ENCODE measurements around the gene GALNTL6. TPM values are rescaled to one million over a fixed set of nuclear protein-coding genes. Genes with fewer than 3 reads are reported as not detected.

The GALNTL6 gene
- total RNA-seq, 1 experiment from 2014 or later: not detected

GRCh38 chr4:172035562-172035961 lies 222.4 kb downstream of the GALNTL6 start:
- Histone ChIP-seq H3K36me3 (ENCODE audit: control insufficient read depth in 1 of 2, insufficient read depth in 2 of 2, low read length in 2 of 2) (no peaks in the 10 kb centered on the region), H3K9me2 (ENCODE audit: insufficient read depth) (no peaks in the 10 kb centered on the region), H3K27ac (ENCODE audit: low read depth, low read length) (no peak overlapping the region), H4K20me1 (ENCODE audit: insufficient read depth) (no peaks in the 10 kb centered on the region), H3K9ac (ENCODE audit: low read length) (no peak overlapping the region), H3K9me3 (ENCODE audit: control insufficient read depth in 1 of 2, insufficient read depth in 1 of 2, low read depth in 1 of 2, low read length in 2 of 2) (no peaks in the 10 kb centered on the region), H2AFZ (ENCODE audit: low read depth, low read length, poor library complexity, severe bottlenecking) (no peak overlapping the region), H3K4me1 (ENCODE audit: control insufficient read depth in 1 of 2, insufficient read depth in 2 of 2, low read length in 2 of 2) (no peaks in the 10 kb centered on the region), H3K79me2 (ENCODE audit: insufficient read depth, low read length) (no peaks in the 10 kb centered on the region), H3K4me3 (replicated peaks in 1 of 2; ENCODE audit: low read depth in 1 of 2, low read length in 2 of 2) (no peak overlapping the region), H3K27me3 (ENCODE audit: insufficient read depth, low read length) (no peaks in the 10 kb centered on the region), H3K4me2 (ENCODE audit: low read length) (no peak overlapping the region)
- ATAC-seq (no peak), DNase-seq (ENCODE audit: low read depth, low spot score) (no peak)
- intact Hi-C loops (cut with micrococcal nuclease): no loop called here
- BruUV-seq (replicated peaks): no TSS peak
- ChIA-PET POLR2A (no interaction called here), RAD21 (ENCODE audit: low non-redundant PET in 1 of 2, low total read pairs in 2 of 2, uncharacterized antibody in 2 of 2, unreplicated experiment in 2 of 2) (no interaction called here), CTCF (no interaction called here)
- no peak for TF ChIP-seq RAD21 (IDR thresholded peaks at IDR 0.05; ENCODE audit: low read depth)
- TF ChIP-seq TCF7L2 (IDR thresholded peaks at IDR 0.05; ENCODE audit: borderline replicate concordance, extremely low read depth, insufficient read depth, insufficient read length): no peak
- TF ChIP-seq YY1 (IDR thresholded peaks at IDR 0.05; ENCODE audit: extremely low read depth, insufficient replicate concordance, low read depth, low read length): no peak
- TF ChIP-seq POLR2AphosphoS5 (IDR thresholded peaks at IDR 0.05; ENCODE audit: low read depth, low read length): no peak
- no peak for TF ChIP-seq JUND (IDR thresholded peaks at IDR 0.05)
- no peak for TF ChIP-seq EZH2 (IDR thresholded peaks at IDR 0.05)
- TF ChIP-seq REST (IDR thresholded peaks at IDR 0.05; ENCODE audit: low read depth): no peak
- TF ChIP-seq CEBPB (IDR thresholded peaks at IDR 0.05; ENCODE audit: low read depth): no peak
- no peak for TF ChIP-seq SP1 (IDR thresholded peaks at IDR 0.05; ENCODE audit: low read depth)
- no peak for TF ChIP-seq CTCF (IDR thresholded peaks at IDR 0.05 in 2 of 3, conservative IDR thresholded peaks at IDR 0.05 in 1 of 3; ENCODE audit: borderline replicate concordance in 1 of 3, insufficient read depth in 1 of 3, low read depth in 2 of 3, low read length in 2 of 3)
- no peak for TF ChIP-seq ZFX (IDR thresholded peaks at IDR 0.05)
- no peak for TF ChIP-seq ELF1 (IDR thresholded peaks at IDR 0.05; ENCODE audit: borderline replicate concordance, low read depth)
- TF ChIP-seq POLR2A (IDR thresholded peaks at IDR 0.05; ENCODE audit: borderline replicate concordance, extremely low read depth, insufficient read depth, insufficient read length): no peak
- no peak for TF ChIP-seq EGR1 (IDR thresholded peaks at IDR 0.05; ENCODE audit: low read depth)
- TF ChIP-seq CBX3 (IDR thresholded peaks at IDR 0.05; ENCODE audit: low read depth): no peak
- TF ChIP-seq ZNF274 (IDR thresholded peaks at IDR 0.05; ENCODE audit: low read depth, low read length): no peak
- no peak for TF ChIP-seq ATF3 (IDR thresholded peaks at IDR 0.05)
- TF ChIP-seq SRF (IDR thresholded peaks at IDR 0.05; ENCODE audit: low read depth): no peak
- TF ChIP-seq FOSL1 (IDR thresholded peaks at IDR 0.05; ENCODE audit: low read depth): no peak
- no peak for TF ChIP-seq ZBTB33 (IDR thresholded peaks at IDR 0.05; ENCODE audit: extremely low read depth, insufficient replicate concordance, low read length)
